GM18909 (cell line): ENCODE results near the gene DOCK2.
"Not testable (repeated sequence)": the region's sequence is repeated elsewhere in the genome, so short reads cannot be mapped to it uniquely, and the experiment has no call there.

Source experiments
- ATAC-seq: cut with Tn5 transposase; IDR thresholded peaks from one replicate; pipeline ENCODE4 v1.9.1; 2021; ENCODE audit warnings: mild to moderate bottlenecking; ENCODE audit not compliant: unreplicated experiment, poor library complexity

The DOCK2 gene

DNA sequence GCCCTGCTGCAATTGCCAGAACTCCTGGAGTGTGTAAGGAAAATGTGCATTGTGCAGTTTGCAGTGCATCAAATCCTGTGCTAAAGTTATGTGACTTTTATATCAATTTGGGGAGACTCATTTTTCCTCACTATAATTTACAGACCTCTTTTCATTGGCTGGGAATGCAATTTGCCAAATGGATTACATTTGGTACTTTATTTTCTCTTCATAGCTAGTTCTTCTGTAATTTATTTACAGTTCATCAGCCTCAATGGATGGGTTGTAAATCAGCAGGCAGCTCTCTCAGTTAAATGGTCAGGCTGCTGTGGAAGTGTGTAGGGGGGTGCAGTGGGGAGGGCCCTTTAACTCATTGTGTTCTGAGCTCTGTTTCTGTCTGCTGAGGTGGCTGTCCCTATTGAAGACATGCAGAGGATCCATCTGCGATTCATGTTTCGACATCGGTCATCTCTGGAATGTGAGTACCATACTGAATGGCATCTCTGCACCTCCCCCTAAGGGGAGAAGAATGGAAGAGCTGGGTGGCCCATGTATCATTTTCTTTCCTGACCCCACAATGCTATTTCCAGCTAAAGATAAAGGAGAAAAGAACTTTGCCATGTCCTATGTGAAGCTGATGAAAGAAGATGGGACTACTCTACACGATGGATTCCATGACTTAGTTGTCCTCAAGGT, 74.6 kb downstream of the DOCK2 start:
- ATAC-seq = no peak

DNA sequence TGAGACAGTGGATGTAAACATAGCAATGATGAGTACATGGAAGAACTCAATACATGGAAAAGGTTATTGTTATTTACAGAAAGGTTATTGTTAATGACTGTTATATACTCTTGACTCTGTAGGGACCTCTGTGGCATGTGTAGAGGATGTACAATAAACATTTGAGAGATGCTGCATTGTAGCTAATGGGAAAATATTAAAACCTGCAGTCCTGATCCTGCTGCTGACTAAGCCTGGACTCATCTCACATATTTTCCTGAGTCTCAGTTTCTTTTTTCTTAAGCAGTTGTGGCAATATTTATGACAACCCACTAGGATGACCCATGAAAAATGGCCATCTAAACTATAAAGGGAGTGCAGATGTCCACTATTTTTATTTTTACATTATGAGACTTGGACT, 75.4 kb downstream of the DOCK2 start:
- ATAC-seq = no peak

DNA sequence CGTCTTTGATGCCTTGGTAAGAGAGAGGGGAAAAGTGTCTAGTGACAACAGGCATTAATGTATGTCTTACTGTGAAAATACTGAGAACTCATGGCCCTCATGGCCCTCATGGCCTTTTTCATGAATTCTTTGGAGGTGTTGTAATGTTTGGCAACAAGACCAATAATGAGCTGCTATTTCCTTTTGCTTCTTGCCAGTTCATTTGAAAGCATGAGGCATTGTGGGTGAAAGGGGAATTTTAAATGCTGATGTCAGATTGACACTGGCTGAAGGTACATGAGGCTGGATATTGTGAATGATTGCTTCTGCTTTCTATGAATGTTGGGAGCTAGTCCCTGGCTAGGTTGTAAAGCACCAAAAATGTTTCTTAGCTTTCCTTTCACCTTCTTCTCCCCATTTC, 79.2 kb downstream of the DOCK2 start:
- ATAC-seq = no peak

DNA sequence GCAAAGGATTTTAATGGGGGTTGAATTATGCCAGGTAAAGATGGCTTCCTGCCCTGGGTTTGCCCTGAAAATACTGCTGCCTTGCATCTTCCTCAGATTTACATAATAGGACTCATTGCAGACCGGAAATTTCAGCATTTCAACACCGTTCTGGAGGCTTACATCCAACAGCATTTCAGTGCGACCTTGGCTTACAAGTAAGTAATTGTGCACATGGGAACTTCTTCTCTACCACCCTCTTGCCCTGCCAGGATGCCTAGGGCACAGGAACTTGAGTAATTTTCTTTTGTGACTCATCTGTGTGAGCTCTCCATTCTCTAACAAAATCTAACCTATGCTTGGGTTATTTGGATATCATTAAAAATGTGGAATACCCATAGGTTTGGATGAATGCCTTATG, 80.2 kb downstream of the DOCK2 start:
- ATAC-seq = no peak

DNA sequence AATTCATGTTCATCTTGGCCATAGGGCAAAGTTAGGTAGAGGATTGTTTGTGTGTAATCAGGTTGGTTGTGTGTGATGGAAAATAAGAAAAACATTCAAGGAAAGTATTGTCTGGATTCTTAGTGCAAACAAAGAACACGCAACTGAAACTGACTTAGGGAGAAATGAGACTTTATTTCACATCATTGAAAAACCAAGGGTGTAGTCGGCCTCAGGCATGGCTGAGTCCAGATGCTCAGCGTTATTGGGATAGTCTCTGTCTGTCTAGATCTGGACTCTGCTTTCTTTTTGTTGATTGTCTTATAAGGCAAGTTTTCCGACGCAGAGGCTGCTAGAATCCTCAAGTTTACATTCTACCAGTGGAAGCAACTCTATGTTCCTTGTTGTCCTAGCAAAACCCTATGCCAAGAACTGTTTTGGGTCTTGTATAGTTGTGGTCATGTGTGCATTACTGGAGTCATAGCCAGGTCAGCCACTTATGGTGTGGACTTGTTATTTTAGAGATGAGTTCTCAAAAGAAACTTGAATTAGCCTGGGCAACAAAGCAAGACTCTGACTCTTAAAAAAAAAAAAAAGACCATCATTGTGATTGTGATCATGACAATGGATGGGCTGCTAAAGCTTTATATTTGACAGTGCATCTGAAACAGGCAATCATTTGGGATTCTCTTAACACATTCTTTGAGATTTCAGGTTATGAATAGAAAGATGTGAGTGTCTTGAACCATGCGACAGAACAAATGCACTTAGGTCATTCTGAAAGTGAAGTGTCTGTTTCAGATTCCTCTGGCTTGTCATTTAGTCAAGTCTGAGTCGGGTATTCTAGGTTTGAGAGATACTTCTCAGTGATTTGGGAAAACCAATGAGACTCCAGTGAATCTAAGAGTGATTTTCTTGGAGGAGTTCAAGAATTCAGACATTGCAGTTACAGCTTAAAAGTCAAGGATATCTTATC, 82.6 kb downstream of the DOCK2 start:
- ATAC-seq = peak; percentile 60

DNA sequence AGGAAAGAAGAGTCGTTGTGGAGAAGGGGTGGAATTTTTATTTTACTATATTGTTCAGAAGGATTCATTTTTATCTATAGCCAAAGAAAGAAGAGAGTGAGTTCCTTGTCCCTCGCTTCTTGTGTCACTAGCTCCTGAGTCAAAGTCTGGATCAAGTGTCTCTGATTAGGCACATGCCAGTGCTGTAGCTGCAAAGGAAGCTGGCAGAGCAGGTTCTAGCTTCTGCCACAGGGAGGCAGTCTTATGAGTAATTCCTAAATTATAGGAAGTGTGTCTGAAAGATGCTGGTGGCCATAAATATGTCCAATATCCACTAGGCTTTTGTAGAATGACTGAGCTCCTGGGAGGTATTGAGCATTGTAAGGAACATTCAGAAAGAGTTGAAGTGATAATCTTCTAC, 84.7 kb downstream of the DOCK2 start:
- ATAC-seq = no peak

DNA sequence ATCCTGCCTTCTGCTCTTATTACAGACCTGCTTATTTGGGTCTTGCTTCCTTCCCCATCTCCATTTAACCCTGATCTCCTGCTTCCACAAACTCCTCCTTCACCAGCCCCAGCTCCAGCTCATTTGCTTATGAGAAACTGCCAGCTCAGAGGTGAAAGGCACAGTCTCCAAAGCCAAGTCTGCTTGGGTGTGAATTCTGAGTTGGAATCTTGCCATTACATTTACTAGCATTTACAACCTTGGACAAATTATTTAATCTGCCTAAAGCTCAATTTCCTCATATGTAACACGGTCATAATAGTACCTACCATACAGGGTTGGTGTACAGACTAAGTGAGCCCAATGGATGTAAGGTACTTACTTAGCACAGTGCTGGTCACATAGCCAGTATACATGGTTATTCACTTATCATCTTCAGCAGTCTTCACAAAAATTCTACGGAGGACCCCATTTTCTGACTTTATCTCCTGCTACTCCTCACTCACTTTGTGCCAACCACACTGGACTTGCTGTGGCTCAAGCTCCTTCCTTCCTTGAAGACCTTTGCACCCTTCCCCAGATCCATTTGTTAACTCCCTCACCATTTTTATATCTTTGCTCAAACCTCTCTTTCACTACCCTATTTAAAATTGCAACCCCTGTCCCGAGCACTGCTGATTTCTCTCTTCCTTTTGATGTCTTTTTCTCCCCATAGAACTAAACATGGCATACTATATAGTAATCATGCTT, 86.2 kb downstream of the DOCK2 start:
- no peak for ATAC-seq

DNA sequence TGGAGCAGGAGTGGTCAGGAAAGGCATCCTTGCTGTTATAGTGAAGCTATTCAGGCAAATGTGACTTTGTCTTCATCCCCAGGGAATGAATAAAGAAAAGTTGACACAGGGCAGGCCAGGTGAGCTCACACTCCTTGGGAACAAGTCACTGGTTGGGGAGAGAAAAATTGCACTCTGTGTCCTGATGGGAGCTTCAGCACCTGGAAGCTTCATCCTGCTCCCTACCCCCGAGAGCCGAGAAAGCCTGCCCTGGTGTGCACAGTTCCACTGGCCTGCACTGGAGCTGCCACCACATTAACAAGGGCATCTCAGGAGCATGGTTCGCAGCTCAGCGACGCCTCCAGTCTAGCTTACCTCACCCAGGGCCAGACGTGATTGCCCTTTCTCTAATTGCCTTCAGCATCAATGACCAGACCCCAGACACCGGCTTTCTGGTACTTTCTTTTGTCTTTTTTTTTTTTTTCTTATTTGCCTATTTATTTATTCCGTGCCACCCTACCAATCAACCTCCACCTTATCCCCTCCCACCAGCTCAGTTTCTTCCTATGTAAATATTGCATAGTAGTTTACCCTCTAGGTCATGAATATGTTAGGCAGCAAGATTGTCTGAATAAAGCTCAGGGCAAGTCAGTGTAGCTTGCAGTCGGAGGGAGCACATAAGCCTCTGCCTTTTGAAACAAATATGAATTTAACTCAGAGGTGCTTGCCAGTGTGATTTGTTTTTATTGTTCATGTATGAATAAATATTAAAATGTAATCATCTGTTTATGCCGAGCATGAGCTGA, 87.4 kb downstream of the DOCK2 start:
- no peak for ATAC-seq

DNA sequence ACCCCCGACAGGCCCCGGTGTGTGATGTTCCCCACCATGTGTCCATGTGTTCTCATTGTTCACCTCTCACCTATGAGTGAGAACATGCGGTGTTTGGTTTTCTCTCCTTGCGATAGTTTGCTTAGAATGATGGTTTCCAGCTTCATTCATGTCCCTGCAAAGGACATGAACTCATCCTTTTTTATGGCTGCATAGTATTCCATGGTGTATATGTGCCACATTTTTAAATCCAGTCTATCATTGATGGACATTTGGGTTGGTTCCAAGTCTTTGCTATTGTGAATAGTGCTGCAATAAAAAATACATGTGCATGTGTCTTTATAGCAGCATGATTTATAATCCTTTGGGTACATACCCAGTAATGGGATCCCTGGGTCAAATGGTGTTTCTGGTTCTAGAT, 88.6 kb downstream of the DOCK2 start:
- ATAC-seq = not testable (repeated sequence)

DNA sequence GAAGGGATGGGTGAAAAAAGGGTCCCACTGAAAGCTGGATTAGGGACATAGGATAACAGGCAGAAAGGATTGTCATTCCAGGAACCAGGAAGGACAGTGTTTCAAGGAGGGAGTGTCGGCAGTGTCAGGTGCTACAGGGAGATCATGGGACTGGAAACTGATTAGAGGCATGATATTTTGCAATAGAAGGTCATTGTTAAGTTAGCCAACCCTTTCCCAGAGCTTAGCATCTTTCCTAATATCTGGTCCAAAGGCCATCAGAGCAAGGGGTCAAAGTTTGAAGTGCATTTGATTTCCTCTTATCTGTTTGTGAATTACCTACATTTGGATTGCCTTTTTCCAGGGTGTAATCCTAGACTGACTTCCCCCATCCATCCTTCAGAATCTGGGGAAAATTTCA, 91.3 kb downstream of the DOCK2 start:
- no peak for ATAC-seq

DNA sequence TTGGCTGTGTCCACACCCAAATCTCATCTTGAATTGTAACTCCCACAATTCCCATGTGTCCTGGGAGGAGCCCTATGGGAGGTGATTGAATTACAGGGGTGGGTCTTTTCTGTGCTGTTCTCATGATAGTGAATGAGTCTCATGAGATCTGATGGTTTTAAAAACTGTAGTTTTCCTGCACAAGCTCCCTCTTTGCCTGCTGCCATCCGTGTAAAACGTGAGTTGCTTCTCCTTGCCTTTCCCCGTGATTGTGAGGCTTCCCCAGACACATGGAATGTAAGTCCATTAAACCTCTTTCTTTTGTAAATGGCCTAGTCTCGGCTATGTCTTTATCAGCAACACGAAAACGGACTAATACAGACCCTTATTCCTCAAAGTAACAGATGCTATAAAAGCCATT, 94.1 kb downstream of the DOCK2 start:
- ATAC-seq = no peak

DNA sequence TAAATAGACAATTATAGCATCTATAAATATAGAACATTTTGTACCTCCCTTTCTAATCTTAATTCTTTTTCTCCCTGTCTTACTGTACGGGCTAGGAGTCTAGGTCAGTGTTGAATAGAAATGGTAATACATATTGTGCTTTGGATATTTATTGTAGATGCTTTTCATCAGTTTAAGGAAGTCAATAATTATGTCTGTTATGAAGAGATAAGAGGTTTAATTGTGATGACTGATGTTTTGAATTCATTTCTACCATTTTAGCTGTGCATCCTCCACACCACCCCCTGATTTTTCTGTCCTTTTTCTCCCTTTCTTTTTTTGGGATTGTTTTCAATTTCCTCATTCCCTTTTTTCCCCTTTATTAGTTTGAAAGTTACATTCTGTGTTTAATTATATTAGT, 95.8 kb downstream of the DOCK2 start:
- no peak for ATAC-seq

DNA sequence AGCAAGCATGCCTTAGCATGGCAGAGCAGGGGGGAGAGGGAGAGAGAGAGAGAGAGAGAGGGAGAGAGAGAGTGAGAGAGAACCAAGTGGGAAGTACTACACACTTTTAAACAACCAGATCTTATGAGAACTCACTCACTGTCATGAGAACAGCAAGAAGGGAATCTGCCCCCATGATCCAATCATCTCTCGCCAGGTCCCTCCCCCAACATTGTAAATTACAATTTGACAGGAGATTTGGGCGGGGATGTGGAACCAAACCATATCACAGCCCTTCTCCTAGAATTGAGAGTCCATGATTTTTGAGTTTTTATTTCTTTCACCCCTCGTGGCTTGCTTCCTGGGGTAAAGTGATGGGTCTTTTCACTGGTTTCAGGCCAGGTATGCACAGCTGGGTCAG, 98.8 kb downstream of the DOCK2 start:
- ATAC-seq = no peak

DNA sequence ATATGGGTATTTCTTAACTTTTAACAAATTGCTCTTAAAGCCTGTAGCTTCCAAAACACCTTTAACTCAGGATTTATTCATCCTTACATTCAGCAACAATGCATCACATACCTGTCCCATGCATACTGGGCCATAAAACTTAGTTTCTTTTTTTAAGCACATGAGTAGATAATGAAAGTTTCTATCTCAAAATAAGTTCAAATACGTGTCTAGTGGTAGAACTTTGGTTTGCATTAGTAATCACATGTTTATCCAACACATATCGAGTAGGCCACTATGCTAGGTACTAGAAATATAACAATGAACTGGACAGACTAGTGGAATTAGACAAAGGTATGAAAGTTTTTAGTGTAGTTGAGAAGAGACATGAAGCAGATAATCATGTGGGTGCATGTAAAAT, 99.6 kb downstream of the DOCK2 start:
- ATAC-seq = no peak

DNA sequence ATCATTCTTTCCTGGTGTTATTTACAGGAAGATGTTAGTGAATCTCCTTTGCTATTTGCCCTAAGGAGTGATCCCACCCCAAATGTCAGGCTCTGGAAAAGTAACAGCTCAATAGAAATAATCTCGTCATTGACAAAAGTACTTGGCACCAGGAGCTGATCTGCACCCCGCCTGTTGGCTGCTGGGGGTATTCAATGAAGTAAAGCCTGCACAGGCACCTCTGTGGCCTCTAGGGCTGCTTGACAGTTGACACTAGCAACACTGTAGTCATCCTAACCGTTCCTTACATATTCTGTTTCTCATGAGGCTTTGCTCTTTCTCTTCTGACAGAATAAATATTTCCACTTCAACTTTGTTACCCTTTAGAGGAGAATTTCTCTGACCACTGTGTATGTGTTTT, 103.4 kb downstream of the DOCK2 start:
- no peak for ATAC-seq

DNA sequence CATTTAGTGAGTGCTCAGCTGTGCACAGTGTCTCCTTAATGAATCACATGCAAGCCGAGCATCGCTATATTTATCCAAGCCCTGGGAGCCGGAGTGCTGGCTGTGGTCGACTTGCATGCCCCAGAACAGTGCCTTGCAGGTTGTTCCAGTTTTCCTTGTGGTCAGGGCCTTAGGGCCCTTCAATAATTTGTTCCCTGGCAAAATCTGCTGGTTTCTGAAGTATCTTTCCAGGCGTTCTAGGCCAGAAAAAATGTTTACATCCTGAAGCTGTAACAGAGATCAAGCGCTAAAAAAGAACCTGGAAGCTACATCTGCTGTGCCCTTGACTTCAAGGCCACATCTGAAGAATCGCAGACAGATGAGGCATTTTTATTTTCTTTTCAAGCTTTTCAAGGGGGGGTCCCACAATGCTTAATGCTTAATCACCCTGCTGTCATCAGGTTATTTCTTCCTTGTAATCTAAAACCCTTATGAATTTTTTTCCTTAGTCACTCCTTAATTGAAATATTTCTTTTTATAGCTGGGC, 105.8 kb downstream of the DOCK2 start:
- no peak for ATAC-seq

DNA sequence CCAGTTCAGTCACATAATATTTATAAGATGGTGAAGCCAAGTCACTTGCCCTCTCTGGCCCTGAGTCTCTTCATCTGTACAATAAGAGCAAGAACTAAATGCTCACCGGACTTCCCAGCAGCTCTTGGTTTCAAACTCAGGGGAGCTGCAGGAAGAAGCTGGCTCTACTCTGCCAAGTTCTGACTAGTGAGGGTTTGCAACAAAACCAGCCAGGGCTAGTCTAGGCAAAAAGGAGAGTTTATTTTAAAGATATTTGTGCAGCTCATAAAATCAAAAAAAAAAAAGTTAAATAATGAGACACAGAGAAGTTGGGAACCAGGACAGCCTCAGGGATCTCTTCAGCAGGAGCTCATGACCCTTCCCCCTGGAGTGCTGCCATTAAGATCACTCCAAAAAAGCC, 107.3 kb downstream of the DOCK2 start:
- no peak for ATAC-seq

DNA sequence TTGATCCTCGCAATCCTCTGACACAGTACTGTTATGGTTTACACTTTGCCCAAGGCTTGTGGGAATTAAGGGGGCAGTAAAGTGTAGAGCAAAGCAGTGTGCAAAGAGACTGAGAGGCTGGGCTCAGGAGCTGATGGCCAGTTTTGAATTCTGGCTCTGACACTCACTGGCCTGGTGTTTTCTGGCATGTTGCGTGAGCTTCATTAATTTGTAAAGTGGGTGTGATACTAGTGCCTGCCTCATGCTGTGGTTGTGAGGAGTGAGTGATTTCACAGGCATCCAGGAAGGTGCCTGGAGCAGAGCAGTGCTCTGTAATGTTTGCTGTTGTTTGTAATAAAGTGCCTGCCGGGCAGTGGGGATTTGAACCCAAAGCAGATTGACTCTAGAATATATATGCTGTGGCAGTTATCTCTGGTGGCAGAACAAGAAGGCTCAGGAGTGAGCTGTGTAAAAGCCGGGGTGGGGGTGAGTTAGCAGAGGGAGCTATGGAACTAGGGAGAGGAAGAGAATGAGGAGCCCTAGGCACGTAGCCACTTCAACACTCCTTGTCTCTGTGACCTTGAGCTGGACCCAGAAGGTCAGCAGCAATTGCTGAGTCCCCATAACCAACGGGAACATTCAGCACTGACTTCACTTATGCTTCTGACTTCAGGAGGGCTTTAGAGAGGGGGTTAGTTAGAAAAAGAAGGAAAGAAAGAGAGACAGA, 108.5 kb downstream of the DOCK2 start:
- no peak for ATAC-seq

DNA sequence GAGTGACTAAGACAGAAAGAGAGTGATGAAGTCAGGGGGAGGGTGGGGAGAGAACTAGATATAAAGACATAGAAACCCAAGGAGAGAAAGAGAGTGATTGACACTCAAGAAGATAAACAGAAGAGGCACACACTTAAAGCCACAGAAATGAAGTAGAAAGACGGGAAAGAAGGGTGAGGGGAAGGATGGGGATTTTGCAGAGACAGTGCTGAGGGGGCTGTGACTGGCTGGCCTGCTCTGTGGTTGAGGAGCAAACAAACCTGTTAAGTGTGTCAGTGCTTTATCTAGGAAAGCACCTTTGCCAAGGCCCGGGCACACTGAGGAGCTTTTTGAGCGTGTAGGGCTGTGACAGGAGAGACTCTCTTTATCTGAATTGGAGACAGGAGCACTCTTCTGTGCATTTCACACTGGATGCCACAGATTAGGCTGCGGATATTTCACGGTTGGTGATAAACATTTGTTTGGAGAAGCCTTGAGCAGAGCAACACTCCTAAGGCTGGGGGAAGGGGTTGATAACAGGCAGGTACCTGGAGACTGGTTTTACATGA, 109.1 kb downstream of the DOCK2 start:
- ATAC-seq = no peak
